Measurements from ENCODE around the gene ZNF76.
"Not testable (repeated sequence)": the region's sequence is repeated elsewhere in the genome, so short reads cannot be mapped to it uniquely, and the experiment has no call there.

ZNF76 gene

DNA sequence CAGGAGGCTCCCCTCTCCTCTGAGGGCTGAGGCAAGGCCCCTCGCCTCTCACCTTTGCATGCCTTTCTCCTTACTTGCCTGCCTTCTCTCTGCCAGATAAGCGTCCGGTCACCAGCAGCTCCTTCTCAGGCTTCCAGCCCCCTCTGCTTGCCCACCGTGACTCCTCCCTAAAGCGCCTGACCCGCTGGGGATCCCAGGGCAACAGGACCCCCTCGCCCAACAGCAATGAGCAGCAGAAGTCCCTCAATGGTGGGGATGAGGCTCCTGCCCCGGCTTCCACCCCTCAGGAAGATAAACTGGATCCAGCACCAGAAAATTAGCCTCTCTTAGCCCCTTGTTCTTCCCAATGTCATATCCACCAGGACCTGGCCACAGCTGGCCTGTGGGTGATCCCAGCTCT, 61.6 kb downstream of the ZNF76 start:
- H3K27ac ChIP-seq, result no peak overlapping the region
- no peak for TF ChIP-seq CTCF (conservative IDR thresholded peaks at IDR 0.05)

DNA sequence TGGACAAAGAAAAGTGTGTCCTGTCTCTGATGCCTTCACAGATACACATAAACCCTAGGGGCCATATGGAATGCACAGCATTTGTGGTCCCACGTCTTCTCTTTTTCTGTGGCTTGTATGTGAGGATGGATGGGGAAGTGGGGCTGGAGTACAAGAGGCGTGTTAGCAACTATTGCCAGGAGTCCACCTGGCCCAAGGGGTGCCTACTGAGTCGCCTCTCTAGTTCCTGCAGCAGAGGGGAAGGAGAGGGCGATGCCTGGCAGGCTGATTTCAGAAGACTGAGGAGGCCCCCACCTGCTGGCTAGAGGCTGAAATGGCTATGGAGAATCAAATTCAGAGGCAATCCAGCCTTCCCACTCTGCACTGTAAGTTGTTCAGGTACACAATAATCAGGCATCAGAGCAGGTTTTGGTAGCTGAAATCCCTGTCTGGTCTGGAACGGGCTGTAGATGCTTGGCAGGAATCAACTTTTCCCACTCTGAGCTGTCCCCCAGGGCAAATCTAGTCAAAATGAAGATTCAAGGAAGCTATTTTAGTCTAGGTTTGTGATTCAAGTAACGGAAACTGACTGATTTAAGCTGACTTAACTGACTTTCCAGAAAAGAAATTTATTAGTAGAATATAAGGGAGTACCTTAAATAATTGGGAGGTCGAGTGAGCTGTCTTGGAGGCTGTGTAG, 68.0 kb downstream of the ZNF76 start:
- TF ChIP-seq CTCF (conservative IDR thresholded peaks at IDR 0.05), result peak; percentile 77
- no peak overlapping the region for H3K27ac ChIP-seq

DNA sequence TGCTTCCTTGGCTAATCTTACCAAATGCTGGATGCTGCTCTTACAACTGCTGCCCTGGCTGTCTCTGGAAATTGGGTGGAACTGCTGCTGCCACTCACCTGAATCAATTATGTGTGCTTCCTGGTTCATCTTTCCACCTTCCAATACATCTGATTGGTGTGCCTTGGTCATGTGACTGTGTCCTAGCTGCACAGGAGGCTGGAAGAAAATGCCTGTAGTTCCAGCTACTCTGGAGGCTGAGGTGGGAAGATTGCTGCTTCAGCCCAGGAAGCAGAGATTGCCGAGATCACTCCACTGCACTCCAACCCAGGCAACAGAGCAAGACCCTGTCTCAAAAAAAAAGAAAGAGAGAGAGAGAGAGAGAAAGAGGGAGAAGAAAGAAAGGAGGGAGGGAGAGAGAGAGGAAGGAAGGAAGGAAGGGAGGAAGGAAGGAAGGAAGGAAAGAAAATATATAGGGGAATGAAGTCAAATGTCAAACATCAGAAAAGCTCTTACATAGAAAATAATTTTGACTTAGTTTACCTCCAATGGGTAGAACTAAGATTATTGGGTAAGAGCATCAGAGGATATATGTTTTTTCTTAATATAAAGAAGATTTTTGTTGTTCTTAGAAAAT, 68.7 kb downstream of the ZNF76 start:
- H3K27ac ChIP-seq, result no peak overlapping the region
- TF ChIP-seq CTCF (conservative IDR thresholded peaks at IDR 0.05), result no peak

GRCh38 chr6:35328965-35329364, 69.4 kb downstream of the ZNF76 start:
- H3K27ac ChIP-seq, result not testable (repeated sequence)

DNA sequence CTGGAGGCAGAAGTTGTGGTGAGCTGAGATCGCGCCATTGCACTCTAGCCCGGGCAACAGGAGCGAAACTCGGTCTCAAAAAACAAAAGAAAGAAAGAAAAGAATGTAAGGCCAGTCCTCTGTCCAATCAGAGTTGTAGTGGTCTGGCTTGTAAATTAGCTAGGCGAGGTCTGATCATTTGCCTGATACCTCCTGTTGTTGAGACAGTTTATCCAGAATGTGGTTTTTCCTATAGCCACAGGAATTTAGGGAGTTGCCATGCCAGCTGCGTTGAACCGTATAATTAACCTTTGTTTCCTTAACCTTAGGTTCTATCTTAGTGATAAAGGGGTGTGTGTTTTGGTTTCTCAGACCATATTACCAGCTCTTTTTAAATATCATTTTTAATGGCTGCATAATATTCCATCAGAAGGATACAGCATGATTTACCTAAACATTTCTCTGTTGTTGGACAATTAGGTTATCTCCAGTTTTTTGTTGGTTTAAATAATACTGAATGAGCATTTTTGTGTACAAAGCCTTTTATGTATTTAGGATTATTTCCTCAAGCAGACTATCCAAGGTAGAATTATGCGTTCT, 71.1 kb downstream of the ZNF76 start:
- no peak for TF ChIP-seq CTCF (conservative IDR thresholded peaks at IDR 0.05)
- H3K27ac ChIP-seq, result no peak overlapping the region

- not testable (repeated sequence) for H3K27ac ChIP-seq
Measured at GRCh38 chr6:35332074-35332887, 72.7 kb downstream of the ZNF76 start.

DNA sequence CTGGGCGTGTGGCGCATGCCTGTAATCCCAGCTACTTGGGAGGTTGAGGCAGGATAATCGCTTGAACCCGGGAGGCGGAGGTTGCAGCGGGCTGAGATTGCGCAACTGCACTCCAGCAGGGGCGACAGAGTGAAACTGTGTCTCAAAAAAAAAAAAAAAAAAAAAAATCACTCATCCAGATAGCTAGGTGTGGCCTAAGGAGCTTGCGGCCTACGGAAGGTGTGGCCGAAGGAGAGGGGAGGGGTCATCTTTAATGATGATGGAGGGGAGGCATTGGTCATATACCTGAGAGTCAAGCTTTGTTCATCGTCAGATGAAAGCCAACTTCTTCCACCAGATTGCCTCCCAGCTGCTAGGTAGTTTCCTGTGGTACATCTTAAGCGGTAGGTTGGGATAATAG, 82.0 kb downstream of the ZNF76 start:
- TF ChIP-seq CTCF (conservative IDR thresholded peaks at IDR 0.05), result no peak
- H3K27ac ChIP-seq, result peak overlapping the region; percentile 70; the same call in 1 of the 2 replicates

- peak within 1 kb of the TSS; percentile 70; the same call in 1 of the 2 replicates for H3K27ac ChIP-seq
- TF ChIP-seq CTCF (conservative IDR thresholded peaks at IDR 0.05), result peak; percentile 98
Measured at GRCh38 chr6:35342258-35343091, 82.9 kb downstream of the ZNF76 start, which contains the start of gene PPARD. PPARD (plus strand) TSS chr6:35342558; CDS start chr6:35411088, 68,530 bp downstream.
